Natural killer cell (primary cell): ENCODE results near the gene POLRMT. TPM values are rescaled to one million over a fixed set of nuclear protein-coding genes. Genes with fewer than 3 reads are reported as not detected.

Experiments used
- ATAC-seq, 3 donors: fragments of 150-1000 bp in 2 of 3; fragments of 200-7000 bp in 1 of 3; cut with Tn5 transposase; 1 replicate in 1 of 3; 2 replicates in 2 of 3; pipeline ENCODE4 v1.10.0; 2021; ENCODE audit warnings: mild to moderate bottlenecking in 2 of 3, moderate library complexity in 2 of 3
- DNase-seq, 2 donors: peaks; one replicate each; pipeline versions ENCODE4 v3.0.0 to v3.0.0-alpha.2; 2013 to 2021; ENCODE audit warnings: mixed read lengths in 1 of 2
- H3K27ac ChIP-seq: one replicate; pipeline ENCODE4 v1.5.1; 2013; ENCODE audit warnings: mild to moderate bottlenecking, low read length
- H3K27me3 ChIP-seq: one replicate; pipeline ENCODE4 v1.6.1; 2013; ENCODE audit warnings: low read length; ENCODE audit not compliant: control insufficient read depth, insufficient read depth
- H3K36me3 ChIP-seq: one replicate; pipeline ENCODE4 v1.6.1; 2013; ENCODE audit warnings: low read length; ENCODE audit not compliant: control insufficient read depth, insufficient read depth
- H3K4me1 ChIP-seq: one replicate; pipeline ENCODE4 v1.6.1; 2013; ENCODE audit warnings: low read length; ENCODE audit not compliant: control insufficient read depth, insufficient read depth
- H3K4me3 ChIP-seq: one replicate; pipeline ENCODE4 v1.5.1; 2013; ENCODE audit warnings: low read length
- H3K9me3 ChIP-seq: one replicate; pipeline ENCODE4 v1.6.1; 2013; ENCODE audit warnings: low read length; ENCODE audit not compliant: control insufficient read depth, insufficient read depth
- H3K27ac Mint-ChIP-seq, 2 donors: one replicate each; pipeline ENCODE4 v1.8.0; 2022; ENCODE audit warnings: mild to moderate bottlenecking in 2 of 2, mixed read lengths in 2 of 2, moderate library complexity in 1 of 2
- H3K27me3 Mint-ChIP-seq, 2 donors: one replicate each; pipeline ENCODE4 v1.8.0; 2022; ENCODE audit warnings: low read depth in 2 of 2, mixed read lengths in 2 of 2
- H3K36me3 Mint-ChIP-seq: one replicate; pipeline ENCODE4 v1.8.0; 2022; ENCODE audit warnings: mixed read lengths
- H3K4me1 Mint-ChIP-seq, 2 donors: one replicate each; pipeline ENCODE4 v1.8.0; 2022; ENCODE audit warnings: mixed read lengths in 2 of 2
- H3K4me3 Mint-ChIP-seq: one replicate; pipeline ENCODE4 v1.8.0; 2022; ENCODE audit warnings: mild to moderate bottlenecking, moderate library complexity, mixed read lengths
- H3K9me3 Mint-ChIP-seq, 2 donors: one replicate each; pipeline ENCODE4 v1.8.0; 2022; ENCODE audit warnings: mixed read lengths in 2 of 2
- WGBS: methylation state at CpG from one replicate; pipeline ENCODE4 v1.1.7; 2013; ENCODE audit warnings: missing lambda C conversion rate; ENCODE audit not compliant: insufficient coverage; 5-methylcytosine and 5-hydroxymethylcytosine counted together
- intact Hi-C: fragments of 100-400 bp; cut with micrococcal nuclease; formaldehyde crosslinking; loops from one replicate; pipeline ENCODE4 v1.14.2; 2022
- total RNA-seq, 4 donors: library from RNA; stranded (reverse); fragments of 120-200 nt in 1 of 4; gene quantifications; one replicate each; pipeline versions ENCODE4 v1.2.3 to v1.2.4, GENCODE V29; 2013 to 2022
- TF ChIP-seq, protein P1 (sequence below): fragments of 200-600 bp; IDR thresholded peaks from one replicate; pipeline ENCODE4 v1.8.0; 2022; ENCODE audit warnings: antibody characterized with exemption

POLRMT gene
- total RNA-seq, 3 donors from 2014 or later (not counting 1 experiment from before 2014, with no cell fraction given) = 57.2 to 58.5 (median 57.6) TPM

DNA sequence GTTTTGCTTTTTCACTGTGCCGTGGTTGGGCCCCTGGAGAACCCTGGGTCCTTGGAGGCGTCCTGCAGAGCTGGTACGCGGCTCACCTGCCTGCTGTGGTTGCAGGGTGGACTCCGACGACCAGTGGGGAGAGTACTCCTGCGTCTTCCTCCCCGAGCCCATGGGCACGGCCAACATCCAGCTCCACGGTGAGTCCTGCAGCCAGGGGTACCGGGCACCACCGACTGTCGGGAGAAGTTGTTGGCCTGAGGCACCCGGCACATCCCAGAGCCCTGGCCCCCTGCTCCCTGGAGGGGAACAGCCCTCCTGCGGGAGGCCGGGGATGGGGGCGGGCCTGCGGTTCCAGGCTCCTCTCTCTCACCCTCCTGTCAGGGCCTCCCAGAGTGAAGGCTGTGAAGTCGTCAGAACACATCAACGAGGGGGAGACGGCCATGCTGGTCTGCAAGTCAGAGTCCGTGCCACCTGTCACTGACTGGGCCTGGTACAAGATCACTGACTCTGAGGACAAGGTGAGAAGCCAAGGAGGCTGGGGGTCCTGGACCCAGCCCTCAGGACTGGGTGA lies 53.0 kb downstream of the POLRMT start:
- DNase-seq (no peak), ATAC-seq (no peak)
- no peaks in the 10 kb centered on the region for H3K9me3 ChIP-seq
- WGBS = 94% methylated on average over 22 of the region's 22 CpGs
- H3K27ac ChIP-seq = no peak overlapping the region
- Mint-ChIP-seq H3K36me3 (no peaks in the 10 kb centered on the region), H3K9me3 (no peaks in the 10 kb centered on the region), H3K4me3 (no peak overlapping the region), H3K4me1 (peaks cover 10 to 34% of the 10 kb centered on the region in 2 donors), H3K27ac (no peak overlapping the region), H3K27me3 (no peaks in the 10 kb centered on the region)
- H3K4me1 ChIP-seq = peaks cover 32% of the 10 kb centered on the region
- no peaks in the 10 kb centered on the region for H3K27me3 ChIP-seq
- intact Hi-C loops = no loop called here
- H3K4me3 ChIP-seq = no peak overlapping the region
- TF ChIP-seq, protein P1, sequence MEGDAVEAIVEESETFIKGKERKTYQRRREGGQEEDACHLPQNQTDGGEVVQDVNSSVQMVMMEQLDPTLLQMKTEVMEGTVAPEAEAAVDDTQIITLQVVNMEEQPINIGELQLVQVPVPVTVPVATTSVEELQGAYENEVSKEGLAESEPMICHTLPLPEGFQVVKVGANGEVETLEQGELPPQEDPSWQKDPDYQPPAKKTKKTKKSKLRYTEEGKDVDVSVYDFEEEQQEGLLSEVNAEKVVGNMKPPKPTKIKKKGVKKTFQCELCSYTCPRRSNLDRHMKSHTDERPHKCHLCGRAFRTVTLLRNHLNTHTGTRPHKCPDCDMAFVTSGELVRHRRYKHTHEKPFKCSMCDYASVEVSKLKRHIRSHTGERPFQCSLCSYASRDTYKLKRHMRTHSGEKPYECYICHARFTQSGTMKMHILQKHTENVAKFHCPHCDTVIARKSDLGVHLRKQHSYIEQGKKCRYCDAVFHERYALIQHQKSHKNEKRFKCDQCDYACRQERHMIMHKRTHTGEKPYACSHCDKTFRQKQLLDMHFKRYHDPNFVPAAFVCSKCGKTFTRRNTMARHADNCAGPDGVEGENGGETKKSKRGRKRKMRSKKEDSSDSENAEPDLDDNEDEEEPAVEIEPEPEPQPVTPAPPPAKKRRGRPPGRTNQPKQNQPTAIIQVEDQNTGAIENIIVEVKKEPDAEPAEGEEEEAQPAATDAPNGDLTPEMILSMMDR = no peak
- peaks cover 39% of the 10 kb centered on the region for H3K36me3 ChIP-seq

DNA sequence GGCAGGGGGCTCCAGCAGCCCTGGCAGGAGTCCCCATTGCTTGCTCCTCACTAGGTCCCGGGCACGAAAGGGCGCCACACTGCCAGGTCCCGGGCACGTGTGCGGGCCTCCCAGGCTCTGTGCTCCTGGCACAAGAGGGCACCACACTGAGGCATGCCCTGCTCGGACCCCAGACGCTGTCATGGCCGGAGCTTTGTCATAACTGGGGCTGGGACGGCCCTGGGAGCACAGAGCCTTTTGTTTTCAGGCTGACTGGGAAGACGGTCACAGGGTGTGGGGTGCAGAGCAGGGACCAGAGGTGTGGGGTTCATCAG lies 53.5 kb downstream of the POLRMT start:
- Mint-ChIP-seq H3K4me1 (peaks cover 10 to 39% of the 10 kb centered on the region in 2 donors), H3K27me3 (no peaks in the 10 kb centered on the region), H3K9me3 (no peaks in the 10 kb centered on the region), H3K4me3 (no peak overlapping the region), H3K36me3 (no peaks in the 10 kb centered on the region), H3K27ac (no peak overlapping the region)
- H3K4me1 ChIP-seq = peaks cover 37% of the 10 kb centered on the region
- intact Hi-C loops = no loop called here
- no peak overlapping the region for H3K4me3 ChIP-seq
- no peak for DNase-seq
- no peak overlapping the region for H3K27ac ChIP-seq
- peaks cover 39% of the 10 kb centered on the region for H3K36me3 ChIP-seq
- H3K9me3 ChIP-seq = no peaks in the 10 kb centered on the region
- no peak for ATAC-seq
- H3K27me3 ChIP-seq = no peaks in the 10 kb centered on the region
- TF ChIP-seq, protein P1 = no peak
- 96% methylated on average over 11 of the region's 11 CpGs for WGBS

DNA sequence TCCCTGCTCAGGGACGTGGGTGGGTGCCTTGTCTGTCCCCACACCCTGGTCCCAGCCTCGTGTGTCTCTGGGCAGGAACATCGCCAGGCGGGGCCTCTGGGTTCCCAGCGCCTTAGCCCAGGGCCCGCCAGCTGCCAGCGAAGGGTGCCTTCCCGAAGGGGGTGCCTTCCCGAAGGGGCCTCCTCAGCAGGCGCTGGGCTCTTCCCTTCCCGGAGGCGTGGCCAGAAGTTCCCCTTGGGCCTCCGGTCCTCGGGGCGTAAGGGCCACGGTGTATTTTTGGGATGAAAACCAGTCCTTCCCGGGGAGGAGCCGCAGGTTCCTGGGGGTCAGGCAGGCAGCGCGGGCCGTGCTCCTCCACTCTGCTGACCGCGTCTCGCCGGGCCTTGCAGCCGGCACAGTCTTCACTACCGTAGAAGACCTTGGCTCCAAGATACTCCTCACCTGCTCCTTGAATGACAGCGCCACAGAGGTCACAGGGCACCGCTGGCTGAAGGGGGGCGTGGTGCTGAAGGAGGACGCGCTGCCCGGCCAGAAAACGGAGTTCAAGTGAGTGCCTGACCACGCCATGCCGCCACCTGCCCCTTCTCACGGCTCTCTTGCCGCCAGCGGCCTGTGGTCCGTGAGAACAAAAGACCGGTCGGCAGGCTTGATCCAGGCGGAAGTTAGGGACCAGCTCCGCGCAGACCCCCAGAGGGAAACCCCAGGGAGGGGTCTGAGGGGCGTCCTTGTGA lies 54.1 kb downstream of the POLRMT start:
- no peaks in the 10 kb centered on the region for H3K27me3 ChIP-seq

More for the DNA sequence above, 54.1 kb downstream of the POLRMT start:
- Histone ChIP-seq H3K9me3 (no peaks in the 10 kb centered on the region), H3K27ac (no peak overlapping the region), H3K4me3 (no peak overlapping the region), H3K4me1 (peaks cover 38% of the 10 kb centered on the region), H3K36me3 (peaks cover 39% of the 10 kb centered on the region)
- Mint-ChIP-seq H3K4me3 (no peak overlapping the region), H3K9me3 (no peaks in the 10 kb centered on the region), H3K4me1 (peaks cover 10 to 44% of the 10 kb centered on the region in 2 donors), H3K27ac (no peak overlapping the region), H3K27me3 (no peaks in the 10 kb centered on the region), H3K36me3 (no peaks in the 10 kb centered on the region)
- intact Hi-C loops = no loop called here
- ATAC-seq (no peak), DNase-seq (no peak)
- TF ChIP-seq, protein P1 = no peak
- WGBS = 96% methylated on average over 46 of the region's 46 CpGs
